SJSA1 (cell line): ENCODE results near the gene MBP. TPM values are rescaled to one million over a fixed set of nuclear protein-coding genes. Genes with fewer than 3 reads are reported as not detected.

Experiments used
- DNase-seq, 2 experiments: peaks; one replicate each; pipeline ENCODE4 v3.0.0-alpha.2; 2015 to 2020; ENCODE audit warnings: low spot score in 2 of 2, low read depth in 1 of 2
- H3K27ac ChIP-seq: fragments of 250-450 bp; sonication (Bioruptor Pico); 2 replicates; pipeline ENCODE4 v1.5.1; 2020; ENCODE audit warnings: mild to moderate bottlenecking, moderate library complexity
- H3K27me3 ChIP-seq: fragments of 250-450 bp; sonication (Bioruptor Pico); replicated peaks from 2 replicates; pipeline ENCODE4 v1.5.1; 2020; ENCODE audit warnings: mild to moderate bottlenecking, moderate library complexity
- H3K36me3 ChIP-seq: fragments of 250-450 bp; sonication (Bioruptor Pico); 2 replicates; pipeline ENCODE4 v1.5.1; 2020; ENCODE audit warnings: mild to moderate bottlenecking
- H3K4me1 ChIP-seq: fragments of 250-450 bp; sonication (Bioruptor Pico); replicated peaks from 2 replicates; pipeline ENCODE4 v1.6.1; 2021; ENCODE audit warnings: mild to moderate bottlenecking
- H3K4me3 ChIP-seq: fragments of 250-450 bp; sonication (Bioruptor Pico); 2 replicates; pipeline ENCODE4 v1.5.1; 2020; ENCODE audit warnings: mild to moderate bottlenecking
- H3K9me3 ChIP-seq: fragments of 250-450 bp; sonication (Bioruptor Pico); replicated peaks from 2 replicates; pipeline ENCODE4 v1.5.1; 2020; ENCODE audit warnings: mild to moderate bottlenecking
- total RNA-seq: library from RNA; depleted of rRNA; stranded (reverse); fragments of >200 nt; shearing (Covaris generic); gene quantifications from 2 replicates; pipeline ENCODE4 v1.2.3, GENCODE V29; 2014

MBP gene
- total RNA-seq, 1 experiment from 2014 or later, result not detected

GRCh38 chr18:77014538-77014937, 118.0 kb downstream of the MBP start:
- H3K4me1 ChIP-seq, result no peaks in the 10 kb centered on the region
- DNase-seq, result no peak
- peaks cover 27% of the 10 kb centered on the region for H3K27me3 ChIP-seq
- no peaks in the 10 kb centered on the region for H3K36me3 ChIP-seq
- H3K27ac ChIP-seq, result no peak overlapping the region
- no peaks in the 10 kb centered on the region for H3K9me3 ChIP-seq
- no peak overlapping the region for H3K4me3 ChIP-seq

GRCh38 chr18:77013811-77014521, 118.6 kb downstream of the MBP start:
- no peak for DNase-seq
- no peaks in the 10 kb centered on the region for H3K36me3 ChIP-seq
- no peaks in the 10 kb centered on the region for H3K4me1 ChIP-seq
- H3K4me3 ChIP-seq, result no peak overlapping the region
- H3K27ac ChIP-seq, result no peak overlapping the region
- peaks cover 27% of the 10 kb centered on the region for H3K27me3 ChIP-seq
- H3K9me3 ChIP-seq, result no peaks in the 10 kb centered on the region

- Histone ChIP-seq H3K27me3 (peaks cover 28% of the 10 kb centered on the region), H3K4me3 (no peak overlapping the region), H3K4me1 (no peaks in the 10 kb centered on the region), H3K9me3 (no peaks in the 10 kb centered on the region), H3K36me3 (no peaks in the 10 kb centered on the region), H3K27ac (no peak overlapping the region)
- no peak for DNase-seq
These were observed 119.6 kb downstream of the MBP start for GRCh38 chr18:77012806-77013541.

- Histone ChIP-seq H3K27me3 (peaks cover 32% of the 10 kb centered on the region), H3K9me3 (no peaks in the 10 kb centered on the region), H3K4me3 (no peak overlapping the region), H3K36me3 (no peaks in the 10 kb centered on the region), H3K27ac (no peak overlapping the region), H3K4me1 (no peaks in the 10 kb centered on the region)
- DNase-seq, result no peak
These were observed 120.5 kb downstream of the MBP start for GRCh38 chr18:77012120-77012519.

GRCh38 chr18:77009675-77010074, 122.9 kb downstream of the MBP start:
- no peaks in the 10 kb centered on the region for H3K4me1 ChIP-seq
- no peak overlapping the region for H3K4me3 ChIP-seq
- no peaks in the 10 kb centered on the region for H3K9me3 ChIP-seq
- peaks cover 38% of the 10 kb centered on the region for H3K27me3 ChIP-seq
- no peak for DNase-seq
- H3K27ac ChIP-seq, result no peak overlapping the region
- no peaks in the 10 kb centered on the region for H3K36me3 ChIP-seq

GRCh38 chr18:77008576-77009315, 123.8 kb downstream of the MBP start:
- Histone ChIP-seq H3K27me3 (peaks cover 47% of the 10 kb centered on the region), H3K36me3 (no peaks in the 10 kb centered on the region), H3K27ac (no peak overlapping the region), H3K9me3 (no peaks in the 10 kb centered on the region), H3K4me3 (no peak overlapping the region), H3K4me1 (no peaks in the 10 kb centered on the region)
- DNase-seq, result no peak

GRCh38 chr18:77008006-77008405, 124.6 kb downstream of the MBP start:
- Histone ChIP-seq H3K4me3 (no peak overlapping the region), H3K27ac (no peak overlapping the region), H3K9me3 (no peaks in the 10 kb centered on the region), H3K36me3 (no peaks in the 10 kb centered on the region), H3K4me1 (no peaks in the 10 kb centered on the region), H3K27me3 (peaks cover 49% of the 10 kb centered on the region)
- no peak for DNase-seq

- Histone ChIP-seq H3K27me3 (peaks cover 45% of the 10 kb centered on the region), H3K36me3 (no peaks in the 10 kb centered on the region), H3K4me1 (no peaks in the 10 kb centered on the region), H3K27ac (no peak overlapping the region), H3K9me3 (no peaks in the 10 kb centered on the region), H3K4me3 (no peak overlapping the region)
- DNase-seq, result no peak
These were observed 125.3 kb downstream of the MBP start for GRCh38 chr18:77007251-77007650.

GRCh38 chr18:77006305-77007175, 126.0 kb downstream of the MBP start:
- H3K4me1 ChIP-seq, result no peaks in the 10 kb centered on the region
- peaks cover 40% of the 10 kb centered on the region for H3K27me3 ChIP-seq
- no peak overlapping the region for H3K27ac ChIP-seq
- no peak for DNase-seq
- H3K36me3 ChIP-seq, result no peaks in the 10 kb centered on the region
- no peaks in the 10 kb centered on the region for H3K9me3 ChIP-seq
- no peak overlapping the region for H3K4me3 ChIP-seq

GRCh38 chr18:77005651-77006195, 126.9 kb downstream of the MBP start:
- no peak overlapping the region for H3K27ac ChIP-seq
- DNase-seq, result no peak
- no peaks in the 10 kb centered on the region for H3K4me1 ChIP-seq
- H3K9me3 ChIP-seq, result no peaks in the 10 kb centered on the region
- H3K36me3 ChIP-seq, result no peaks in the 10 kb centered on the region
- peaks cover 33% of the 10 kb centered on the region; the same call in 1 of the 2 replicates for H3K27me3 ChIP-seq
- H3K4me3 ChIP-seq, result no peak overlapping the region

GRCh38 chr18:77004555-77005380, 127.8 kb downstream of the MBP start:
- Histone ChIP-seq H3K36me3 (no peaks in the 10 kb centered on the region), H3K27me3 (peaks cover 27% of the 10 kb centered on the region; the same call in 1 of the 2 replicates), H3K4me1 (no peaks in the 10 kb centered on the region), H3K27ac (no peak overlapping the region), H3K4me3 (no peak overlapping the region), H3K9me3 (no peaks in the 10 kb centered on the region)
- no peak for DNase-seq

GRCh38 chr18:77003316-77003715, 129.3 kb downstream of the MBP start:
- no peaks in the 10 kb centered on the region for H3K36me3 ChIP-seq
- no peak overlapping the region for H3K27ac ChIP-seq
- no peaks in the 10 kb centered on the region for H3K9me3 ChIP-seq
- H3K4me1 ChIP-seq, result no peaks in the 10 kb centered on the region
- no peak overlapping the region for H3K4me3 ChIP-seq
- no peak for DNase-seq
- H3K27me3 ChIP-seq, result peaks cover 27% of the 10 kb centered on the region; the same call in 1 of the 2 replicates
